HG03045 (cell line): ENCODE results near the gene JAM2.
A peak's percentile ranks its signal among the peaks of the same experiment; 100 is the strongest.
"Not testable (repeated sequence)": the region's sequence is repeated elsewhere in the genome, so short reads cannot be mapped to it uniquely, and the experiment has no call there.

Source experiments
- ATAC-seq: cut with Tn5 transposase; IDR thresholded peaks from one replicate; pipeline ENCODE4 v1.9.1; 2021; ENCODE audit warnings: mild to moderate bottlenecking, moderate library complexity; ENCODE audit not compliant: unreplicated experiment

The JAM2 gene, protein sequence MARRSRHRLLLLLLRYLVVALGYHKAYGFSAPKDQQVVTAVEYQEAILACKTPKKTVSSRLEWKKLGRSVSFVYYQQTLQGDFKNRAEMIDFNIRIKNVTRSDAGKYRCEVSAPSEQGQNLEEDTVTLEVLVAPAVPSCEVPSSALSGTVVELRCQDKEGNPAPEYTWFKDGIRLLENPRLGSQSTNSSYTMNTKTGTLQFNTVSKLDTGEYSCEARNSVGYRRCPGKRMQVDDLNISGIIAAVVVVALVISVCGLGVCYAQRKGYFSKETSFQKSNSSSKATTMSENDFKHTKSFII

DNA sequence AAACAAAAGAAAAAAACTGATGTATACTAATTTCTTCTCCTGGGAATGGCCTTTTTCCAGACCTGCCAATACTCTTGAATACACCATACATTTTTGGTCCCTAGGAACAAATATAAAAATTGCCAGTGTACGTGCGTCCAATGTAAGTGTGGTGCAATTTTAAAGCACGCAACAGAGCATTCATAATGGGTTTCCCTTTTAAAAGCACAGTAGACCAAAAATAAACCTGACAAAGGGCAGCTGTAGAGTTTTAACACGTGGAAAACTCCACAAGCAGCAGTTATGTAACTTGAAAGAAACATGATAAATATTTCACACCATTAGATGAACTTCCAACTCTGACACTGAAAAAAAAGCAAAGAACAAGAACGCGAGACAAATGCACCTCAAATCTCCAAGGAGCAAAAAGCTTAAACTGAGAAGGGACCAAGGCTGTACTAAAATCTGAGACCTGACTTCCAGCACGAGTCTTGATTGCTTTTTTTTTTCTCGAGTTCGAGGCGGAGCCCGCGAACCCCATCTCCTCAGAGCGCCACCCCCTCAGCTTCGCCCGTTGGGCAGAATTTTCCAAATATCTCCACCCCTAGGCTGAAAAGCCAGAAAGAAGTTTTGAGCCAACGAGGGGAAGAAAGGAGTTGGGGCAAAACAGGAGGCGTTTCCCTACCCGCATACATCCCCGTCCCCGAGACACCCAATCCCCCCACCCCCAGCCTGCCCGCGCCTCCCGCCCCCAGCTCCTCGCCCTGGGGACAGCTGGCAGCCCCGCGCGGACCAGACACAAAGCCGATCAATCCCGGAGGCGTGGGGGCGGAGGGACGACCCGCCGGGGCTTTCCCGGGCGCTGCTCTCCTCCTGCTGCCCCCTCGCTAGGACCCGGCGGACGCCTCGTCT is at the start of gene JAM2:
Gene JAM2 (plus strand): TSS at position 599 of the 891 bp plus-strand sequence. CDS start 564 bp downstream, outside the sequence.
- peak; percentile 66 for ATAC-seq

DNA sequence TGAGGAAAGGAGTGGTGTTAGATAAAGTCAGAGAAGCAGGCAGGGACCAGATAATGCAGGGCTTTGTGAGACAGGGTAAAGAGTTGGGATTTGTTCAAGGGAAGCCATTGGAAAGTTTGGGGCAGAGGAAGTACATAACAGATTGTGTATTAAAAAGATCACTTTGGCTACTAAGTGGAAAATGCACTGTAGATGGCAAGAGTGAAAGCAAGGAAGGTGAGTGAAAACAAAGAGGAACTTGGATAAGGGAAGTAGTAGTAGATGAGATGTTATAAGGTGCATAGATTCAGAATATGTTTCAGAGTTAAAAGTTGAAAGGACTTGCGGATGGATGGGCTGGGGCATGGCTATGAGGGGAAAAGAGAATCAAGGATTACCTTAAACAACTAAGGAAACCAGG is 49.2 kb upstream of the JAM2 start:
- no peak for ATAC-seq

DNA sequence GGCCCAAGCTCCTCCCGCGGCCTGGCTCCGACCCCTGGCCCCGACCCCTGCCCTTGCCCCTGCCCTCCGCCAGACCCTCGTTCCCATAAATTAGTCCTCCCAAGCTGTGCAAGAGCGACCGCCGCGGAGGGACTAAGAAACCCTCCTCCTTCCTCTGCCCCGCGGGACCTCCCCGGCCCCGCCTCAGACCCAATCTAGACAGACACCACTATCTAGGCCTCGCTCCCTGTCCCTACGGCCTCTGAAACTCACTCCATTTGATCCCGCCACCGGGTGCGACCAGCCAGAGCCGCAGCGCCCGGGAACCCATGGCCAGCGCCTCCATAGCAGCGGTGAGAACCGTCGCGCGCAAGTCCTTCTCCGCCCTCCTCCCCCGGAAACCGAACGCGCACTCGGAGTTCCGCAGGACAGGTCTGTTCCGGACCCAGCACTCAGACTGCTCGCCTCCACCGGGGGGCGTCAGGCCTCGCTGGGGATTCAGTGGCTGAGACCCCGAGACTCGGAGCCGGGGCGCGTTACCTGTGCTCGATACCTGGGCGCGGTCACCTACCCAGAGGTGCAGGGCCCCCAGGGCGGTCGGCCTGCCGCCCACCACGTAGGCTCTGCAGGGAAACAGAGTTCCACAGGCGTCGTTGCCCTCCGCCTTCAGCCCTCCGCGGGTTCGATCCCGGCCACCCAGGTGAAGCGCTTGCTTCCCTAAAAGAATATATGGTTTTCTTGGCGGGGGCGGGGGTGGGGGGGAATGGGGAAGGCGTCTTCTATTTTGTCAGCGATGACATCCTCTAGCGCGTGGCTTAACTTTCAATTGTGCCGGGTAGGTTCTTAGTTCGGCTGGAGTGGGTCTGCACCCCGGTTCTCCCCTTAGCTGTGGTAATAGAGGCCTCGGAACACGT is 31.7 kb upstream of the JAM2 start, which contains the start of gene MRPL39:
Gene MRPL39 (minus strand): TSS at position 331 of the 893 bp plus-strand sequence. CDS start 6 bp downstream, at position 325.
- peak; percentile 96 for ATAC-seq

DNA sequence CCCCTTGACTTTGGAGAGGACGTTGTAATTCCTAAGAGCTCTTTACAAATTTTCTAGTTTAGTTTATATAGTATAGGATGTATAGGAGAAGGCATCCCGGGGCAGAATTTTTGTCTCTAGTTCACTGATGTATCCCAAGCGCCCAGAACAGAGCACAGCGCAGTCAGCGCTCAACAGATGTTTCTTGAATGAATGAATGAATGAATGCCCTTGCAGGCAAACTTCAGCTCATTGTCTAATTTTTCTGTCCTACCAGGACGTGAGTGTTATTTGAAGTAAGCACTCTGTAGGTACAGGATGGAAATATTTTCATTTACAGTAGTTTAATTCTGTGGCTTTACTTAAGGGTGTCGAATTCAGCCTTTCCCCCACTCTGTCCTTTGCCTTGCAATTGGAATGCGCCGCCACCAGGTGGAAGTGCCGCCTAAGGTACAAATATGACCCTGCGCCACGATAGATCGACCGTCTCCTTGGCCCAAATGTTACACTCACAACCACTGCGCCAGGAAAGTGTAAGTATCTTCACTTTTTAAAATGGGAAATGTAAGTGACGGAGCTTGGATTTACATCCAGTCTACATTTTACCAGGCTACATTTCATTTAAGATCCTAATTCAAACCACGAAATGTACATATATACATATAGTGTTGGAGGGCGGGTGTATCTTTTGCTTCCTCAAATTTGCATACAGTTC is 30.9 kb upstream of the JAM2 start:
- peak; percentile 81 for ATAC-seq

DNA sequence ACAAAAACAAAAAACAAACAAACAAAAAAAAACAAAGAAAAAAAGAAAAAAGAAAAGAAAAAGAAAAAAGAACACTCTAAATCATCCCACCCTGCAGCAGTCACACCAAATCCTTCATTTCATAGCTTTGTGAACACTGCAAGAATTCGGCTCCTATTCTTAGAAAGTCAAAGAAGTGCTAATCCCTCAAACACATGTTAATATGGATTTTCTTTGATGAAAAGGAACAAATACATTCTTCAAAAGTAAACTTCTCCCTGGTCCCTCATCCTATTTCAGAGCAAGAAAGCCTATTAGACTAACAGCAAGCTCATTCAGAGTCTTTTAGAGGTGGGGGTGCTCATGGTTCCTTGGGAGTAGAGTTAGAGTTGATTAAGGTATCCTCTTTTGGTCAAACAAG is 24.6 kb upstream of the JAM2 start:
- ATAC-seq: no peak

DNA sequence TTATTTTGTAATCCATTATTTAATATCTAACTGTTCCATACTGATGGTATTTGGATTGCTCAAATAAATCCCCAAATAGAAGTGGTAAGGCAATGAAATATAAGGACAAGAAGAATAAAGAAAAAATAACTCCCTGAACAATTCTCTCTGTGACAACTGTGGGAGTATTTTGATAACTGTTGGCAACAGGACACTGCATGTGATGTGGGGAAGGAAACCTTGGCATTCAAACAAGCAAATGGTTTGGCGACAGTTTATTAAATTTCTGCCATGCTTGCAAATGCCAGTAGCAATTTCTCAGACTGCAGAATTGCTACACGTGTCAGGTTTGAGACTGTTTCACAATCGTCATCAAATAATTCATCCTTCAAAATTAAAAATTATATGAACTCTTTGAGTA is 23.2 kb upstream of the JAM2 start:
- no peak for ATAC-seq

DNA sequence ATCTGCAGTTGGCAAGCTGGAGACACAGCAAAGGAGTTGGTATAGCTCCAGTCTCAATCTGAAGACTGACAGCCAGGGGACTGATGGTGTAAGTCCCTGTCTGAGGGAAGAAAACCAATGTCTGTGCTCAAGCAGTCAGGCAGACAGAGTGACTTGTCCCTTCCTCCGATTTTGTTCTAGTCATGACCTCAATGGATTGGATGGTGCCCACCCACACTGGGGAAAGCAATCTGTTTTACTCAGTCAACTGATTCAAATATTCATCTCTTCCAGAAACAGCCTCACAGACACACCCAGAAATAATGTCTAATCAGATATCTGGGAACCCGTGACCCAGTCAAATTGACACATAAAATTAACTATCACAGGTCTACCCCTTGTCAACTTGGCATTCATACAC is 19.9 kb upstream of the JAM2 start:
- ATAC-seq: no peak

DNA sequence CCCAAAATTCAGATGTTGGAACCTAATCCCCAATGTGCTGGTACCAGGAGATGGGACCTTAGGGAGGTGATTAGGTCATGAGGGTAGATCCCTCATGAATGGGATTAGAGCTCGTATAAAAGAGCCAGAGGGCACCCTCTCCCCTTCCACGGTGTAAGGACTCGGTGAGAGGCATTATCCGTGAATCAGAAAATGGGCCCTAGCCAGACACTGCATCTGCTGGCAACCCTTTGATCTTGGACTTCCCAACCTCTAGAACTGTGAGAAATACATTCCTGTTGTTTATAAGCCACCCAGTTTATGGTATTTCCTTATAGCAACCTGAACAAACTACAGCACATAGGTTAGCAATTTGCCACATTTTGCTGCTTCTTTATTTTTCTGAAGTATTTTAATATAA is 14.5 kb upstream of the JAM2 start:
- ATAC-seq: no peak

DNA sequence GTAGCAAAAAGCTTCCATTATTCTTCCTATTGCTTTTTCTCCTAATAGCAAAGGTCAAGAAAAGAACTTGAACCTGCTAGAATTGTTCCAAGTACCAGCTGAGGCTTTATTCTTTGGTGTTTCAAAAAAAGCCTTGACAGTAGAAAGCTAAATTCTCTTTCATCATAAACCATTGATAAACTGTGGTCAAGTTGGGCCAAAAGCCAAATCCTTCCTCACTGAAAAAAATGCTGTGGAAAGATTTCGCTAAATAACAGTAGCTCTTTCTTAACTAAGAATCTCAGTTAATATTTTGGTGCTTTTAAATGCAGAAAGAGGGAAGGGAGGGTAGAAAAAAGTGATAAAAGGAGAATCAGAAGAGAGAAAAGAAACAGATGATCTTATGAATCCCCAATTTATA is 14.0 kb upstream of the JAM2 start:
- ATAC-seq: no peak

DNA sequence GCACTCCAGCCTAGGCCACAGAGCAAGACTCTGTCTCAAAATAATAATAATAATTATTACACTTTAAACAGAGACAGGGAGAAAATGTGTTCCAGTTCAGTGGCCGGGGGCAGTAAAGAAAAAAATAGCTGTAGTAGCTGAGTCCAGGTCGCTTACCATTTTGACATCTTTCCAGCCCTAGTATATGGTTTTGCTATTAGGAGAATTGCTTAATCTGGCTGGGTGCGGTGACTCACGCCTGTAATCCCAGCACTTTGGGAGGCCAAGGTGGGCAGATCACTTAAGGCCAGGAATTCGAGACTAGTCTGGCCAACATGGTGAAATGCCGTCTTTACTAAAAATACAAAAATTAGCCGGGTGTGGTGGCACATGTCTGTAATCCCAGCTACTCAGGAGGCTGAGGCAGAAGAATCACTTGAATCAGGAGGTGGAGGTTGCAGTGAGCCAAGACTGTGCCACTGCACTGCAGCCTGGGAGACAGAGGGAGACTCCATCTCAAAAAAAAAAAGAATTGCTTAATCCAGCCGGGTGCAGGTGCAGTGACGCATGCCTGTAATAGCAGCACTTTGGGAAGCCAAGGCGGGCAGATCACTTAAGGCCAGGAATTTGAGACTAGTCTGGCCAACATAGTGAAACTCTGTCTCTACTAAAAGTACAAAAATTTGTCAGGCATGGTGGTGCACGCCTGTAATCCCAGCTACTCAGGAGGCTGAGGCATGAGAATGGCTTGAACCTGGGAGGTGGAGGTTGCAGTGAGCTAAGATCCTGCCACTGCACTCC is 13.1 kb upstream of the JAM2 start:
- not testable (repeated sequence) for ATAC-seq

DNA sequence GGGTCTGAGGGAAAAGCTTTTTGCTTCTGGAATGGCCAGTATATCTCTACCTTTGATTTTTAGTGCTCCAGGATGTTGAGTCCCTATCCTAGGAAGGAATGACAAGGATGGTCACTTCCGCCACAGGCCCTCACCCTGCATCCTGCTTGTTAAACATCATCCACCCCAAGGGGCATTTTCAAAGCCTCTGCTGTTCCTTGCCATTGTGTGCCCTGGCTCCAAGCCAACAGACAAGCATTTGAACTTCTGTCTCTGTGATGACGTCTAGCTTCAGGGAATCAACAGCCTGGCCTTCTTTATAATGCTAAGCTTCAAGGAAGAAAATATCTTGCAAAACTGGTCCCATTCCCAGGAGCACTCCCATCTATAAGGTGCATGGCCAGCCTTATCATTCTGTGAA is 12.3 kb upstream of the JAM2 start:
- ATAC-seq: no peak

DNA sequence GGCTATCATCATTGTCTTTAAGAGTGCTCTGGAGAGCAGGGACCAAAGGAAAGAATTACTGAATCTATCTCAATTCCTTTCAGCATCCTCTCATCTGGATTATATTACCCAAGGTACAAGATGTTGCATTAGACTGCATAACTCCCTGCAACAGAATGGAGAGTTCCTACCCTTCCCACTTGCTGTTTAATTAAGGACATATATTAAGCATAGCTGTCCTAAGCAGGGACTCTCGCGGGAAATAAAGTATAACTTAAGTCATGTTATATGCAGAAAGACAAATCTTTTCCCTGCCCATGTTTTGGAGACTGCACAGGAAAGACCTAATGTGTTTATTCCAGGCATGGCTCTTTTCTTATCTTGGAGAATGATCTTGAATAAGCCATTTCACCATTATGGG is 6.8 kb upstream of the JAM2 start:
- ATAC-seq: no peak

DNA sequence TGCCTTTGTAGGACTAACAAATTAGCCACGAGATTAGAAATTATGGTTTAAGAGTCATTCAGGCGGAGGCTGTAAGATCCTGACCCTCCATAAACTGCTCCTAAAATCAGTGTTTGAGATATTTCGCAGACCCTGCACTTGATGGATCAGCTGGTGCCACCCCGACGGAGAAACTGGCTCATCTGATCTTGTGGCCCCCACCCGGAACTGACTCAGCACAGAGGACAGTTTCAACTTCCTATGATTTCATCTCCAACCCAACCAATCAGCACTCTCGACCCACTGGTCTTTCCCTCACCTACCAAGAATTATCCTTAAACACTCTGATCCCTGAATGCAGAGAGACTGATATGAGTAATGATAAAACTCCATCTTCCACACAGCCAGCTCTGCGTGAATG is 3.7 kb upstream of the JAM2 start:
- no peak for ATAC-seq

DNA sequence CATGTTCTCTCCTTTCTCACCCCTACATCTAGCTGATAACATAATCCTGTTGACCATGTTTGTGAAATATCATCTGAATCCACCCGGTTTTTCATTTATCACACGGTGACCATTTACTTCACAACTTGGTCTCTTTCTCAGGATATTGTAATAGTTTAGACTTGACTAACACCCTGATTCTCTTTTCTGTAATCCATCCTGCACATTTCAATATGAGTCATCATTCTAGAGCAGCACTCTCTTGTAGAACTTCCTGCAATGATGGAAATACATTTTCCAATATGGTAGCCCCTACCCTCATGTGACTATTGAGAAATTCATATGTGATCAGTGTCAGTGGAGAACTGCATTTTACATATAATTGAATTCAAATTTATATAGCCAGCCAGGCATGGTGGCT is 2.3 kb upstream of the JAM2 start:
- no peak for ATAC-seq

DNA sequence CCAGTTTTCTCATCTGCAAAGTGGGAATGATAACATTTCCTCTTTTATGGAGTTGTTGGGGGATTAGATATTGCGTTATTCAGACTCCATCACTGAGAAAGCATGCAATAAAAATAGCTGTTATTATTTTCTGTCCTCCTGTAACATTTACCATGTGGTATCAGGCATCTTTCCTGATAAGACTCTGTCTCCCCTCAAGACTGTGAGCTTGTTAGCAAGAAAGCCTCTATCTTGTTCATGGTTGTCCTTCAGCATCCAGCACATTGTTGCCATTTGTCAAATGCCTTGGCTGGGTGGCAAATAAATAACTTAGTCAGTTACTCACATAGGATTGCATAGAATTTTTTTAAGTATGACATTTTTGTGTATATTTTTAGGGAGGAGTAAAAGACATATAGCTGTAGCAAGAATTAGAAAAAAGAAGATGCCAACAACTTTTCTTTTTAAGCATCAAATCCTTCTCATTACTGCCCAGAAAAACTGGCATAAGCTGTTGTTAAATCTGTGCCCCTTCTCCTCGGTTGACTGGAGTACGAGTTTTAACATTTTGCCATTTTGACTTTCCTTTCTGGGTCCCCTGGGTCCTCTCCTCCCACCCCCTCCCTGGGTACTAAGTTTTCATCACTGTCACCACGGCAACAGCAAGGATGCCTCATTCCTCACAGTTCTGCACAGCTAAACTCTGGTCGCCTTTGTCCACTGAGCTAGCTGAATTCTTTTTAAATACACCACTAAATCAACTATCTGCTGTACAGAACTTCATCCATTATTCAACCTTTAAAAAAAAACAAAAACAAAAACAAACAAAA is 1.0 kb upstream of the JAM2 start:
- ATAC-seq: no peak

DNA sequence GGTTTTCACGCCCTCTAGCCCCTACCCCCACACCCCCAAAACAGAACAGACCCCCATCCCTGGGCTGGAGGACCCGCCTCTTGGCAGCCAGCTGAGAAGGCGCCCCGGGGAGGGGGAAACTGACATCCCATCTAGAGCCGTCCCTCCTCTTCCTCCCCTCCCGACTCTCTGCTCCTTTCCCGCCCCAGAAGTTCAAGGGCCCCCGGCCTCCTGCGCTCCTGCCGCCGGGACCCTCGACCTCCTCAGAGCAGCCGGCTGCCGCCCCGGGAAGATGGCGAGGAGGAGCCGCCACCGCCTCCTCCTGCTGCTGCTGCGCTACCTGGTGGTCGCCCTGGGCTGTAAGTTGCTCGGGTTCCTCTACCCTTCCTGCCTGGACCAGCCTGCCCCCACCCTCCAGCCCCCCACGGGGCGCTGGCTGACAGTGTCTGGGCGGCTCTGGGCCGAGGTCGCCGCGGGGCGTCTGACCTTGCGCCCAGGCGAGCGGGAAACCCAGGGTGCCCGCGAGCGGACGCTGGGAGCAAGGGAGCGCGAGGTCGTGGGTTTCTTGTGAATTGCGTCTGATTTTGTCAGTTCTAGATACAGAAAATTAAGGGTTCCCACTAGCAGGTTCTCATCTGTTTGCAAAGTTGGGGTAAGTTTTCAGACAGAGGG is 618 bp downstream of the JAM2 start:
- peak; percentile 68 for ATAC-seq

DNA sequence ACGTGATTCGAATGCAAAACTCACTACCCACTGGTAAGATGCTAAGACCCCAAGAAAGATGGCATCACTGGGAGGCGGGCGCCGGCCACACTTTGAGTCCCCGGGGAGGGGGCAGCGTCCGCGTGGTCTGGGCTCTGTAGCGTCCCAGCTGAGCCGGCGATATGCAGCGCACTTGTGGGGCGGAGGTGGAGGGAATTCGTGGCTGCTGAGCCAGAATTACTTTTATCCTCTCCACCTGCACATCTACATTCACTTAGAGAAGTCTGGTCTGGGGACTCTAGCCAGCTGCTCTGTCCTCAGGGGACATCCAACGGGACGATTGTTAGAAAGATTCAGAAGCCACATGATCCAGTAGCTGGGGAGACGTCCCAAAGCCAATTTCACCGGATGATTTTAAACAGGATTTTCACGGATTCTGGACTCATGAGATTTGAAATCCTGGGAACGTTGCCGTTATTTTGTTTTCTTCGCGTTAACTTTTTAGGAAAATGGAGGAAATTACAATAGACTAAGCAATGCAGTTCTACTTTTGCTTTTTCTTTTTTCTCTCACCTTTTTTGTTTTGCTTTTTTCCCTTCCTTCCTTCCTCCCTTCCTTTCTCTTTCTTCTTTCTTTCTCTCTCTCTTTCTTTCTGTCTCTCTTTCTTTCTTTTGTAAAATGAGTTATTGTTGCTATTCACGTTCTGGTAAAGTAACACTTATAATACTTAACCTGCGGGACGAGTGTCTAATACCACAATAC is 1.3 kb downstream of the JAM2 start:
- ATAC-seq: peak; percentile 25

DNA sequence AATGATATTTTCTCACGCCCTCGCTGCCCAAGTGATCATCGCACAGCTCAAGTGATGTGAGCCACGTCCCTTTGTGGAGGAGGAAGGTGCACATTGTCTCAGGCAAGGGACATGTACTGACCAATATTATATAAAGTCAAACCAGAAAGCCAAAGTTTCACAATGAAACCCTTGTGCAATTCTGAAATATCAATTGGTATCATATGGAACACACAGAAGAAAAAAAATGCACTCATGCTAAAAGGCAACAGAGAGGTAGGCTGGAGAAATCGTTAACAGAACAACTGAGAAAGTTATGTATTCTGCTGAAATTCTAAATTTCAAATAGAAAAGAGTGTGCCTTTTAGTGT is 1.9 kb downstream of the JAM2 start:
- ATAC-seq: no peak
